Liver (tissue), 9 donors: ENCODE data around the gene USP46. TPM values are rescaled to one million over a fixed set of nuclear protein-coding genes. Genes with fewer than 3 reads are reported as not detected.

ENCODE experiments used
- DNase-seq: peaks from one replicate; pipeline ENCODE4 v3.0.0-alpha.2; 2017; ENCODE audit warnings: low spot score
- H3K27ac ChIP-seq, 2 donors: one replicate each; pipeline ENCODE4 v1.7.0; 2013; ENCODE audit warnings: inconsistent platforms in 2 of 2, low read length in 2 of 2, control low read depth in 1 of 2, low read depth in 1 of 2, mild to moderate bottlenecking in 1 of 2
- H3K27me3 ChIP-seq, 4 donors: one replicate each; pipeline versions ENCODE4 v1.6.1 to v1.7.0; 2013; ENCODE audit warnings: low read length in 3 of 4, inconsistent platforms in 1 of 4, mild to moderate bottlenecking in 1 of 4, moderate library complexity in 1 of 4; ENCODE audit not compliant: control insufficient read depth in 4 of 4, insufficient read depth in 4 of 4
- H3K36me3 ChIP-seq, 4 donors: one replicate each; pipeline versions ENCODE4 v1.6.1 to v1.7.0; 2013; ENCODE audit warnings: low read length in 3 of 4, mild to moderate bottlenecking in 3 of 4, low read depth in 1 of 4, moderate library complexity in 1 of 4; ENCODE audit not compliant: control insufficient read depth in 4 of 4, insufficient read depth in 3 of 4
- H3K4me1 ChIP-seq, 4 donors: one replicate each; pipeline versions ENCODE4 v1.6.1 to v1.7.0; 2013; ENCODE audit warnings: low read length in 3 of 4, mild to moderate bottlenecking in 3 of 4, moderate library complexity in 1 of 4; ENCODE audit not compliant: control insufficient read depth in 4 of 4, insufficient read depth in 4 of 4
- H3K4me3 ChIP-seq, 3 donors: one replicate each; pipeline versions ENCODE4 v1.6.1 to v1.7.0; 2013; ENCODE audit warnings: low read length in 3 of 3, control low read depth in 1 of 3, low read depth in 1 of 3, mild to moderate bottlenecking in 1 of 3
- H3K9ac ChIP-seq, 2 donors: one replicate each; pipeline ENCODE4 v1.7.0; 2013; ENCODE audit warnings: low read length in 2 of 2, mild to moderate bottlenecking in 2 of 2, moderate library complexity in 2 of 2, control low read depth in 1 of 2, low read depth in 1 of 2
- H3K9me3 ChIP-seq, 4 donors: one replicate each; pipeline versions ENCODE4 v1.6.1 to v1.7.0; 2013; ENCODE audit warnings: low read length in 3 of 4; ENCODE audit not compliant: control insufficient read depth in 4 of 4
- EGR1 ChIP-seq, 2 donors: IDR thresholded peaks; 2 replicates each; pipeline ENCODE4 v1.6.1; 2016 to 2018; ENCODE audit warnings: antibody characterized with exemption in 2 of 2, low read depth in 2 of 2
- FOXA1 ChIP-seq: IDR thresholded peaks from 2 replicates; pipeline ENCODE4 v1.6.1; 2016; ENCODE audit warnings: antibody characterized with exemption
- FOXA2 ChIP-seq: IDR thresholded peaks from 2 replicates; pipeline ENCODE4 v1.6.1; 2016; ENCODE audit warnings: antibody characterized with exemption
- GABPA ChIP-seq, 2 donors: IDR thresholded peaks in 1 of 2; conservative IDR thresholded peaks in 1 of 2; 2 replicates each; pipeline ENCODE4 v1.6.1; 2016; ENCODE audit warnings: antibody characterized with exemption in 2 of 2, mild to moderate bottlenecking in 1 of 2, moderate library complexity in 1 of 2
- HNF4A ChIP-seq, 2 donors: conservative IDR thresholded peaks; 2 replicates each; pipeline ENCODE4 v1.6.1; 2016; ENCODE audit warnings: antibody characterized with exemption in 2 of 2, mild to moderate bottlenecking in 2 of 2
- HNF4G ChIP-seq: IDR thresholded peaks from 2 replicates; pipeline ENCODE4 v1.6.1; 2016; ENCODE audit warnings: antibody characterized with exemption
- JUND ChIP-seq, 2 donors: IDR thresholded peaks; 2 replicates each; pipeline ENCODE4 v1.6.1; 2016; ENCODE audit warnings: antibody characterized with exemption in 2 of 2
- NR2F2 ChIP-seq: IDR thresholded peaks from 2 replicates; pipeline ENCODE4 v1.6.1; 2016; ENCODE audit warnings: antibody characterized with exemption
- RAD21 ChIP-seq, 2 donors: IDR thresholded peaks; 2 replicates each; pipeline ENCODE4 v1.6.1; 2016; ENCODE audit warnings: antibody characterized with exemption in 2 of 2, mild to moderate bottlenecking in 2 of 2
- RXRA ChIP-seq, 2 donors: IDR thresholded peaks; 2 replicates each; pipeline ENCODE4 v1.6.1; 2017 to 2018; ENCODE audit warnings: antibody characterized with exemption in 2 of 2, mild to moderate bottlenecking in 1 of 2
- SP1 ChIP-seq: IDR thresholded peaks from 2 replicates; pipeline ENCODE4 v1.6.1; 2018; ENCODE audit warnings: antibody characterized with exemption, mild to moderate bottlenecking
- TAF1 ChIP-seq: conservative IDR thresholded peaks from 2 replicates; pipeline ENCODE4 v1.6.1; 2016; ENCODE audit warnings: antibody characterized with exemption, mild to moderate bottlenecking
- YY1 ChIP-seq: IDR thresholded peaks from 2 replicates; pipeline ENCODE4 v1.6.1; 2016; ENCODE audit warnings: antibody characterized with exemption, mild to moderate bottlenecking
- WGBS: extraction: QIAGEN DNeasy Blood & Tissue Kit; methylation state at CpG from one replicate; pipeline ENCODE4 v1.1.7; 2013; 5-methylcytosine and 5-hydroxymethylcytosine counted together
- polyA plus RNA-seq, 2 donors: library from polyadenylated mRNA; stranded (reverse) in 1 of 2; unstranded in 1 of 2; fragments of 200-250 nt in 1 of 2; fragments of >200 nt in 1 of 2; fragmentation: Nextera tagmentation in 1 of 2; extraction: Ambion mirVana in 1 of 2; gene quantifications; one replicate each; pipeline versions ENCODE4 v1.2.1 to v1.2.3, GENCODE V29; 2013 to 2015
- total RNA-seq, 2 donors: library from RNA; depleted of rRNA; stranded (reverse); fragments of >200 nt; gene quantifications; one replicate each; pipeline ENCODE4 v1.2.3, GENCODE V29; 2014
- TF ChIP-seq, protein P1 (sequence below): IDR thresholded peaks from 2 replicates; pipeline ENCODE4 v1.6.1; 2016; ENCODE audit warnings: antibody characterized with exemption
- TF ChIP-seq, protein P2 (sequence below): IDR thresholded peaks from 2 replicates; pipeline ENCODE4 v1.6.1; 2016; ENCODE audit warnings: antibody characterized with exemption
- TF ChIP-seq, protein P3 (sequence below): fragments of 150-350 bp; IDR thresholded peaks from 2 replicates; pipeline ENCODE4 v1.5.1; 2017; ENCODE audit warnings: improper control_type of control experiment, low read depth, low read length; ENCODE audit not compliant: missing input control
- TF ChIP-seq, protein P4 (sequence below): IDR thresholded peaks from 2 replicates; pipeline ENCODE4 v1.6.1; 2016; ENCODE audit warnings: antibody characterized with exemption, mild to moderate bottlenecking
- TF ChIP-seq, protein P5 (sequence below): IDR thresholded peaks from 2 replicates; pipeline ENCODE4 v1.6.1; 2016; ENCODE audit warnings: antibody characterized with exemption
- donor health status: healthy.
- donor health status: healthy.
- donor health status: healthy.
- donor health status: healthy.
- donor health status: healthy.

The USP46 gene
- total and polyA plus RNA-seq, 4 donors, result 2.3 to 5.5 (median 3.9) TPM

DNA sequence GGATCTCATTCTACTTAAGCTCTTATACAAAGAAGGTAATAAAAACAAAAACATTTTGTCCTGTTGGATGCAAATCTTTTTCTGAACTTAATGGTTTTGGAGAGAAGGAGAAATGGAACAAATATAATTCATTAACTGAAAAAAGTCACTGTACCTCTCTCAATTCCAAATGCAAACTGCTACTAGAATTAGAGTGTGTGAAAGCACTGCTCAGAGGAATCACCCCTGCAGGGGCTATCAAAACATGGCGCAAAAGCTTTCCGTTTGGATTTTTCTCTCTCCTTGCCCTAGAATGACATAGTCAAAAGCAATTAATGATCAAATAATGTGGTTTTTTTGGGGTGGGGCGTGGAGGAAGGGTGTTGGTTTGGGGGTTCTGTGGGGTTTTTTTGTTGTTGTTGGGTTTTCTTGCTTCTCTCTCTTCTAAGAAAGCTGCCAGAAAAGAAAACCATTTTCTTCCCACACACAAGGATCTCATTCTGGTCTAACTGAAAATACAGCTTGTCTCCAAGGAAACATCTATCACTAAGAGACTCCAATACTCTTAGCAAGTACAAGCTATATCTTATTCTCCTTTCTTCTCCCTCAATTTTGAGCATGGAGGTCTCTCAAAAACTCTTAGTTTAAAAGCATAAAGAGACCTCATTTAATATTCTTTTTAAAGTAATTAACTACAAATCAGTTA lies 41.6 kb downstream of the USP46 start (continued):
- TF ChIP-seq, protein P1, sequence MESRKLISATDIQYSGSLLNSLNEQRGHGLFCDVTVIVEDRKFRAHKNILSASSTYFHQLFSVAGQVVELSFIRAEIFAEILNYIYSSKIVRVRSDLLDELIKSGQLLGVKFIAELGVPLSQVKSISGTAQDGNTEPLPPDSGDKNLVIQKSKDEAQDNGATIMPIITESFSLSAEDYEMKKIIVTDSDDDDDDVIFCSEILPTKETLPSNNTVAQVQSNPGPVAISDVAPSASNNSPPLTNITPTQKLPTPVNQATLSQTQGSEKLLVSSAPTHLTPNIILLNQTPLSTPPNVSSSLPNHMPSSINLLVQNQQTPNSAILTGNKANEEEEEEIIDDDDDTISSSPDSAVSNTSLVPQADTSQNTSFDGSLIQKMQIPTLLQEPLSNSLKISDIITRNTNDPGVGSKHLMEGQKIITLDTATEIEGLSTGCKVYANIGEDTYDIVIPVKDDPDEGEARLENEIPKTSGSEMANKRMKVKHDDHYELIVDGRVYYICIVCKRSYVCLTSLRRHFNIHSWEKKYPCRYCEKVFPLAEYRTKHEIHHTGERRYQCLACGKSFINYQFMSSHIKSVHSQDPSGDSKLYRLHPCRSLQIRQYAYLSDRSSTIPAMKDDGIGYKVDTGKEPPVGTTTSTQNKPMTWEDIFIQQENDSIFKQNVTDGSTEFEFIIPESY, result no peak
- TF ChIP-seq NR2F2, result no peak
- TF ChIP-seq SP1, result no peak

DNA sequence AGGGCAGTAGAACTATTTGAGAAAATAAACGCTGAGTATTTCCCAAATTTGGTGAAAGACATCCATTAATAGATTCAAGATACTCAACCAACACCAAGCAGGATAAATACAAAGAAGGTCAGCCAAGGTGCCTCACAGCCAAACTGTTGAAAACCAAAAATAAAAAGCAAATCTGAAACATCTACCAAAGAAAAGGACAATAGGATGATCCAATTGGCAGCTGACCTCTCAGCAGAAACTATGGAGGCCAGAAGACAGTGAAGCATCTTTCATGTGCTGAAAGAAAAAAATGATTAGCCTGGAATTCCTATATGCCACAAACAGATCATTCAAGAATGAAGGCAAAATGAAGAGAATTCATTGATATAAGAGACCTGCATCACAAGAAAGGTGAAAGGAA lies 44.9 kb downstream of the USP46 start:
- WGBS, result 97% methylated on average over 1 of the region's 1 CpG
- Histone ChIP-seq H3K36me3 (peaks cover 0 to 4% (median 2%) of the 10 kb centered on the region in 4 donors), H3K4me3 (no peak overlapping the region), H3K27ac (no peak overlapping the region), H3K9ac (no peak overlapping the region), H3K27me3 (no peaks in the 10 kb centered on the region), H3K4me1 (no peaks in the 10 kb centered on the region), H3K9me3 (no peaks in the 10 kb centered on the region)
- no peak for TF ChIP-seq FOXA1
- no peak for TF ChIP-seq RXRA (IDR thresholded peaks at IDR 0.05)
- TF ChIP-seq GABPA (IDR thresholded peaks at IDR 0.05 in 1 of 2, conservative IDR thresholded peaks at IDR 0.05 in 1 of 2), result no peak
- no peak for DNase-seq

DNA sequence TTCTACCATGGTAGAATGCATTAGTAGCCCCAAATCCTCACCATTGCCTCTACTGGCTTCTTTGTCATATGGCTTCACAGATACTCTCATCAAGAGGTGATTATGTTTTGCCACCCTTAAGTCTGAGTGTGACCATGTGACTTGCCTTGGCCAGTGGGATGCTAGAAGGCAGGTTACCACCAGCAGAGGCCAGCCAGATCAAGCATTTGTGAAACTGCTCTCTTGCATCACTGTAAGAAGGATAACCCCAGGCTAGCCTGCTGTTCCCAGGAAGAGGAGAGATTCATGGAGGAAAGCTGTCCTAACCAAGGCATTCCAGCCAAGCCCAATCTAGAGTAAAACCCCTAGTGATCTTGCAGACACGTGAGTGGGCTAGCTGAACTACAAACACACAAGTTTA lies 46.8 kb downstream of the USP46 start:
- Histone ChIP-seq H3K4me3 (no peak overlapping the region), H3K36me3 (peaks cover 0 to 5% (median 2%) of the 10 kb centered on the region in 4 donors), H3K9me3 (no peaks in the 10 kb centered on the region), H3K27ac (no peak overlapping the region), H3K9ac (no peak overlapping the region), H3K4me1 (no peaks in the 10 kb centered on the region), H3K27me3 (no peaks in the 10 kb centered on the region)
- WGBS, result 96% methylated on average over 1 of the region's 1 CpG
- no peak for DNase-seq
- TF ChIP-seq HNF4A (conservative IDR thresholded peaks at IDR 0.05) (no peak), FOXA2 (no peak), NR2F2 (no peak), TAF1 (no peak), FOXA1 (no peak), RXRA (IDR thresholded peaks at IDR 0.05) (no peak), HNF4G (no peak), JUND (IDR thresholded peaks at IDR 0.05) (no peak), GABPA (IDR thresholded peaks at IDR 0.05 in 1 of 2, conservative IDR thresholded peaks at IDR 0.05 in 1 of 2) (no peak), RAD21 (IDR thresholded peaks at IDR 0.05) (no peak), SP1 (no peak), YY1 (no peak), EGR1 (IDR thresholded peaks at IDR 0.05; ENCODE audit: low read depth in 2 of 2) (no peak)
- TF ChIP-seq, protein P2, sequence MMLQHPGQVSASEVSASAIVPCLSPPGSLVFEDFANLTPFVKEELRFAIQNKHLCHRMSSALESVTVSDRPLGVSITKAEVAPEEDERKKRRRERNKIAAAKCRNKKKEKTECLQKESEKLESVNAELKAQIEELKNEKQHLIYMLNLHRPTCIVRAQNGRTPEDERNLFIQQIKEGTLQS, result no peak
- TF ChIP-seq, protein P3, sequence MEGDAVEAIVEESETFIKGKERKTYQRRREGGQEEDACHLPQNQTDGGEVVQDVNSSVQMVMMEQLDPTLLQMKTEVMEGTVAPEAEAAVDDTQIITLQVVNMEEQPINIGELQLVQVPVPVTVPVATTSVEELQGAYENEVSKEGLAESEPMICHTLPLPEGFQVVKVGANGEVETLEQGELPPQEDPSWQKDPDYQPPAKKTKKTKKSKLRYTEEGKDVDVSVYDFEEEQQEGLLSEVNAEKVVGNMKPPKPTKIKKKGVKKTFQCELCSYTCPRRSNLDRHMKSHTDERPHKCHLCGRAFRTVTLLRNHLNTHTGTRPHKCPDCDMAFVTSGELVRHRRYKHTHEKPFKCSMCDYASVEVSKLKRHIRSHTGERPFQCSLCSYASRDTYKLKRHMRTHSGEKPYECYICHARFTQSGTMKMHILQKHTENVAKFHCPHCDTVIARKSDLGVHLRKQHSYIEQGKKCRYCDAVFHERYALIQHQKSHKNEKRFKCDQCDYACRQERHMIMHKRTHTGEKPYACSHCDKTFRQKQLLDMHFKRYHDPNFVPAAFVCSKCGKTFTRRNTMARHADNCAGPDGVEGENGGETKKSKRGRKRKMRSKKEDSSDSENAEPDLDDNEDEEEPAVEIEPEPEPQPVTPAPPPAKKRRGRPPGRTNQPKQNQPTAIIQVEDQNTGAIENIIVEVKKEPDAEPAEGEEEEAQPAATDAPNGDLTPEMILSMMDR, result no peak
- TF ChIP-seq, protein P4, sequence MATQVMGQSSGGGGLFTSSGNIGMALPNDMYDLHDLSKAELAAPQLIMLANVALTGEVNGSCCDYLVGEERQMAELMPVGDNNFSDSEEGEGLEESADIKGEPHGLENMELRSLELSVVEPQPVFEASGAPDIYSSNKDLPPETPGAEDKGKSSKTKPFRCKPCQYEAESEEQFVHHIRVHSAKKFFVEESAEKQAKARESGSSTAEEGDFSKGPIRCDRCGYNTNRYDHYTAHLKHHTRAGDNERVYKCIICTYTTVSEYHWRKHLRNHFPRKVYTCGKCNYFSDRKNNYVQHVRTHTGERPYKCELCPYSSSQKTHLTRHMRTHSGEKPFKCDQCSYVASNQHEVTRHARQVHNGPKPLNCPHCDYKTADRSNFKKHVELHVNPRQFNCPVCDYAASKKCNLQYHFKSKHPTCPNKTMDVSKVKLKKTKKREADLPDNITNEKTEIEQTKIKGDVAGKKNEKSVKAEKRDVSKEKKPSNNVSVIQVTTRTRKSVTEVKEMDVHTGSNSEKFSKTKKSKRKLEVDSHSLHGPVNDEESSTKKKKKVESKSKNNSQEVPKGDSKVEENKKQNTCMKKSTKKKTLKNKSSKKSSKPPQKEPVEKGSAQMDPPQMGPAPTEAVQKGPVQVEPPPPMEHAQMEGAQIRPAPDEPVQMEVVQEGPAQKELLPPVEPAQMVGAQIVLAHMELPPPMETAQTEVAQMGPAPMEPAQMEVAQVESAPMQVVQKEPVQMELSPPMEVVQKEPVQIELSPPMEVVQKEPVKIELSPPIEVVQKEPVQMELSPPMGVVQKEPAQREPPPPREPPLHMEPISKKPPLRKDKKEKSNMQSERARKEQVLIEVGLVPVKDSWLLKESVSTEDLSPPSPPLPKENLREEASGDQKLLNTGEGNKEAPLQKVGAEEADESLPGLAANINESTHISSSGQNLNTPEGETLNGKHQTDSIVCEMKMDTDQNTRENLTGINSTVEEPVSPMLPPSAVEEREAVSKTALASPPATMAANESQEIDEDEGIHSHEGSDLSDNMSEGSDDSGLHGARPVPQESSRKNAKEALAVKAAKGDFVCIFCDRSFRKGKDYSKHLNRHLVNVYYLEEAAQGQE, result no peak
- TF ChIP-seq, protein P5, sequence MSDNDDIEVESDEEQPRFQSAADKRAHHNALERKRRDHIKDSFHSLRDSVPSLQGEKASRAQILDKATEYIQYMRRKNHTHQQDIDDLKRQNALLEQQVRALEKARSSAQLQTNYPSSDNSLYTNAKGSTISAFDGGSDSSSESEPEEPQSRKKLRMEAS, result no peak
- TF ChIP-seq, protein P1, result no peak
